GM12873 (cell line): ENCODE results near the gene COL27A1.

Experiments
- TF ChIP-seq, protein P1 (sequence below): IDR thresholded peaks from 2 replicates; pipeline ENCODE4 v1.5.1; 2012; ENCODE audit warnings: low read depth, mild to moderate bottlenecking, moderate library complexity, low read length, control low read depth; ENCODE audit not compliant: insufficient read depth; ENCODE audit errors: missing control alignments

Gene COL27A1

DNA sequence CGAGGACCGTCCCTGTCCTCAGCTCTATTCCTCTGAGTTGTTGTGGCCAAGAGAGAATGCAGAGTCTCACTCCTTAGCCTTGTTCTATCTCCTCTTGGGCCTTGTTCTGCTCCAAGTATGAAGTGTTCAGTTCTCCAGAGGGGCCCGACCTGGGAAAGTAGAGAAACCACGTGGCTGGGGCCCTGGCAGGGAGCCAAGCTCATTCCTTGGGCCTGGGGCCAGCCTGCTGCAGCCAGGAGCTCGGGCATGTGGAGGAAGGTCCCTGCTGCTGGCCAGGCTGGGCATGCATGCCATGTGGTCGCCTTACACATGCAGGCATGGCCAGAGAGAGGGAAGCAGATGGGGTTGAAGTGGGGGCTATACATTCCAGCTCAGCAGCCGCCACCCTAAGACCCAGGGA lies 60.7 kb downstream of the COL27A1 start:
- TF ChIP-seq, protein P1, sequence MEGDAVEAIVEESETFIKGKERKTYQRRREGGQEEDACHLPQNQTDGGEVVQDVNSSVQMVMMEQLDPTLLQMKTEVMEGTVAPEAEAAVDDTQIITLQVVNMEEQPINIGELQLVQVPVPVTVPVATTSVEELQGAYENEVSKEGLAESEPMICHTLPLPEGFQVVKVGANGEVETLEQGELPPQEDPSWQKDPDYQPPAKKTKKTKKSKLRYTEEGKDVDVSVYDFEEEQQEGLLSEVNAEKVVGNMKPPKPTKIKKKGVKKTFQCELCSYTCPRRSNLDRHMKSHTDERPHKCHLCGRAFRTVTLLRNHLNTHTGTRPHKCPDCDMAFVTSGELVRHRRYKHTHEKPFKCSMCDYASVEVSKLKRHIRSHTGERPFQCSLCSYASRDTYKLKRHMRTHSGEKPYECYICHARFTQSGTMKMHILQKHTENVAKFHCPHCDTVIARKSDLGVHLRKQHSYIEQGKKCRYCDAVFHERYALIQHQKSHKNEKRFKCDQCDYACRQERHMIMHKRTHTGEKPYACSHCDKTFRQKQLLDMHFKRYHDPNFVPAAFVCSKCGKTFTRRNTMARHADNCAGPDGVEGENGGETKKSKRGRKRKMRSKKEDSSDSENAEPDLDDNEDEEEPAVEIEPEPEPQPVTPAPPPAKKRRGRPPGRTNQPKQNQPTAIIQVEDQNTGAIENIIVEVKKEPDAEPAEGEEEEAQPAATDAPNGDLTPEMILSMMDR = no peak

- TF ChIP-seq, protein P1 = no peak
Observed at GRCh38 chr9:114216976-114217375, 61.6 kb downstream of the COL27A1 start.

GRCh38 chr9:114218264-114219120 lies 63.2 kb downstream of the COL27A1 start:
- TF ChIP-seq, protein P1 = no peak

DNA sequence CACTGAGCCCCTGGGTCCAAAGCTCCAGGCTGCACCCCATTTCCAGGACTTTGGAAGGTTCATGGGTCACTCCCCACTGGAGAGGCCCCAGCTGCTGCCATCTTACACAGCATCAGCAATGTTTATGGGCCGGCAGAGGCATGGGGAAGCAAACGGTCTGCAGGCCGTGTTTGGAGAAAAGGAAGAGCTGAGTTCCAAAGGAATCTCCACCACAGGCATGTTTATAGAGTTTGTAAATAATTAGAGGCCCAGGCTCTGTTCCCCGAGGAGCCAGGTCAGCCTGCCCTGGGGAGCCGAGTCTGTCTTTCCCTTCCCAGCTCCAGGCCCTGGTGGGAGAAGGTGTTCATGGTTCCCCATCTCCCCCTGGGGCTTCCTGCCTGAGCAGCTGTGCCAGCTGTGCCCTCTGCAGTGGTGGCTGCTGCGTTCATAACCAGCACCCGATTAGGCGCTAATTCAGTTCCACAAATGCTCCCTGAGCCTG lies 64.8 kb downstream of the COL27A1 start:
- TF ChIP-seq, protein P1 = no peak

DNA sequence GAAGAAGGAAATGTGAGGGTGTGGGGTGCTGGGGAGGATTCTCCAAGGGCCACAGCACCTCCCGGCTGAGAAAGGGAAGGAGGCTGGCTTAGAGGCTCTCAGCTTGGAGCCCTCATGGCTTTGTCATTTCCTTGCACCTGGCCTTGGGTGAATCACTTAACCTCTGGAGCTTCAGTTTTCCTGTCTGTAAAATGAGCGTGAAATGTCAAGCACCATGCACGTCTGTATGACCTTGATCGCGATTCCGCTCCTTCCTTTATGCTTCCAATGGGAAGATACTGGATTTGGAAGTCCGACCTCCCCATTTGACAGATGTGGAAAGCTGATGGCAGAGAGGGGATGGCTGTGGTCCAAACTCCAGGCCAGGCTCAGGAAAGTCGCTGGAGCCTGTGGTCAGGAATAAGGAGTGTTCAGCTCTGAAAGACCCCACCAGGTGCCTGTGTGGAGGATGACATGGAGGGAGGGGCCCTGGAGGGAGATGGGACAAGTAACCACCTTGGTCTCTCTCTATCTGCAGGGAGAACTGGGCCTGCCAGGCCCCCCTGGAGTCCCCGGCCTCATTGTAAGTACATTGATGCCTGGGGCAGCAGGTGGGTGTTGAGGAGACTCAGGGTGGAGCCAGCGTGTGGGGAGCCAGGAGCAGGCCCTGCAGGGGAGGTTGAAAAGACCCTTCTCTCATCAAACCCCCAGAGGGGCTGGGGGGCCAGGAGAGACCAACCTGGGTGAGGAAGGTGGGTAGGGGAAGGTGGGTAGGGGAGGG lies 66.5 kb downstream of the COL27A1 start:
- TF ChIP-seq, protein P1 = no peak

DNA sequence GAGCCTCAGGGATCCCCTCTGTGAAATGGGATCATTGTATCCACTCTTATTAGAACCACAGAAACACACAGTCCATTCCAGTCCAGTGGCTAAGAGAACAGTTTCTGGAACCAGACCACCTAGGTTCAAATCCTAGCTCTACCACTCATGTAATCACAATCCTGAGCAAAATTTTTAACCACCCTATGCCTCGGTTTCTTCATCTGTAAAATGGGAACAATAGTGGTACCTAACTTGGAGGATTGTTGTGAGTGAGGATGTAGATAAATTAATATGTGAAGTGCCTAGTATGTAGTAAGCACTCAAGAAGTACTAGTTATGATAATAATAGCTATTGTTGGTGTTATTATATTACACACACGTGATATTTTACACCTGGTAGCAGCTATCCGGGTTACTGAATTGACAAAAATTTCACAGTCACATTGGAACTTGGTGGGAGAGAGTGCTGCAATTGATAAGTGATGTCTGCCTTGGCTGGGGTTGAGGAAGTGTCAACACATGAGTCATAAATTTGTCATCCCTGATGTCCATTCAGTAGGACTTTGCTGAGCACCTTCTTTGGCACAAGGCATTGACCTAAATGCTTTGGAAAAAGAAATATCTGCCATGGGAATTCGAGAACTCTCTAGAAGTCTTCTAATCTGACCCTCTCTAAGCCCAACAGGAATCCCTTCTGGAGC lies 68.4 kb downstream of the COL27A1 start:
- TF ChIP-seq, protein P1 = no peak

DNA sequence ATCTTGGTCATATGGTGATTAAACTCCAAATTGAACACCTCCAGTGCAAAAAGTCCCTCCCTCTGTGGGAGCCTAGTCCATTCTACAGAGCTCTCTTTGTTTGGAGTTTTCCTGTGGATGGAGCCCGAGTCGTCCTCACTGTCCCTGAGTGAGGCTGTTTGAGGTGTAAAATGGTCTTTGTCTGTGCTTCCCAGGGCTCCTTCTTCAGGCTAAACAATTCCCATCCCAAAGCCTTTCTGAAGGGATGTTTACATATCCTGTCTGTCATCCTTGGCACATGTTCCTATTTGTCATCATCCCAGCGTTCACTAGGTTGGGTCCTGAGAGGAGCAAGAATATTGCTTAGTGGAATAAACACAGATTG lies 68.9 kb downstream of the COL27A1 start:
- TF ChIP-seq, protein P1 = no peak
